PC-9 (cell line): ENCODE measurements around the gene OSGIN1.

Experiments
- CTCF ChIP-seq: fragments of 200-600 bp; sonication (generic); conservative IDR thresholded peaks from 2 replicates; pipeline ENCODE4 v1.6.1; 2017; ENCODE audit warnings: mixed run types, antibody characterized with exemption, mild to moderate bottlenecking, moderate library complexity
- EZH2 ChIP-seq: fragments of 200-600 bp; sonication (generic); IDR thresholded peaks from 2 replicates; pipeline ENCODE4 v1.8.0; 2017; ENCODE audit warnings: antibody characterized with exemption, low read depth

GRCh38 chr16:83946781-83947566 is 6.1 kb upstream of the OSGIN1 start:
- TF ChIP-seq CTCF (no peak), EZH2 (no peak)
